Transverse colon (tissue), 4 donors: ENCODE results near the gene SLC35F4.

Experiments used
- EP300 ChIP-seq: sonication (generic); formaldehyde crosslinking; IDR thresholded peaks from one replicate; pipeline ENCODE4 v1.6.1; 2017; ENCODE audit warnings: antibody characterized with exemption, low read depth
- POLR2A ChIP-seq: fragments of 450-650 bp; IDR thresholded peaks from one replicate; pipeline ENCODE4 v1.6.1; 2016; ENCODE audit warnings: antibody characterized with exemption, mild to moderate bottlenecking, moderate library complexity
- POLR2AphosphoS5 ChIP-seq, 3 donors: sonication (generic); formaldehyde crosslinking; IDR thresholded peaks; one replicate each; pipeline ENCODE4 v1.6.1; 2016; ENCODE audit warnings: antibody characterized with exemption in 3 of 3
- TF ChIP-seq, protein P1 (sequence below), 5 experiments: fragments of 200-600 bp in 3 of 5; fragments of 450-650 bp in 2 of 5; sonication (generic) in 3 of 5; IDR thresholded peaks; 1 replicate in 2 of 5; 2 replicates in 3 of 5; pipeline ENCODE4 v1.5.1; 2016 to 2017; ENCODE audit warnings: antibody characterized with exemption in 5 of 5, inconsistent platforms in 3 of 5, mild to moderate bottlenecking in 2 of 5, moderate library complexity in 1 of 5

DNA sequence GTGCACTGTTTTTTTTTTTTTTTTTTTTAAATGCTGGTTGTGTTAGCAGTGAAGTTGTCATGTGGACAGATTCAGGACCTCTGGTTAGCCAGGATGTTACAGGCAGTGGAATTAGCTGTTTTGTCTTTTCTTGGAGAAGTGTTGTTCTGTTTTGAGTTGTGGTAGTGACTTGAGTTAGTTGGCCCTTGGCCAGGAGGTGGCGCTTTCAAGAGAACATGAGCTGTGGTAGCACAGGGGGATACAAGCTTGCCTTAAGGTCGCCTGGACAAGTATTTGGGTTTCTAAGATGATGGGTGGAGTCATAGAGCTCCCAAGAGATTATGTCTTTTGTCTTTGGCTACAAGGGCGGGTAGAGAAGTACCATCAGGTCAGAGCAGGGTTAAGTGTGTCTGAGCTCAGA, 338.9 kb downstream of the SLC35F4 start:
- TF ChIP-seq POLR2AphosphoS5 (IDR thresholded peaks at IDR 0.05), result no peak
- TF ChIP-seq, protein P1, sequence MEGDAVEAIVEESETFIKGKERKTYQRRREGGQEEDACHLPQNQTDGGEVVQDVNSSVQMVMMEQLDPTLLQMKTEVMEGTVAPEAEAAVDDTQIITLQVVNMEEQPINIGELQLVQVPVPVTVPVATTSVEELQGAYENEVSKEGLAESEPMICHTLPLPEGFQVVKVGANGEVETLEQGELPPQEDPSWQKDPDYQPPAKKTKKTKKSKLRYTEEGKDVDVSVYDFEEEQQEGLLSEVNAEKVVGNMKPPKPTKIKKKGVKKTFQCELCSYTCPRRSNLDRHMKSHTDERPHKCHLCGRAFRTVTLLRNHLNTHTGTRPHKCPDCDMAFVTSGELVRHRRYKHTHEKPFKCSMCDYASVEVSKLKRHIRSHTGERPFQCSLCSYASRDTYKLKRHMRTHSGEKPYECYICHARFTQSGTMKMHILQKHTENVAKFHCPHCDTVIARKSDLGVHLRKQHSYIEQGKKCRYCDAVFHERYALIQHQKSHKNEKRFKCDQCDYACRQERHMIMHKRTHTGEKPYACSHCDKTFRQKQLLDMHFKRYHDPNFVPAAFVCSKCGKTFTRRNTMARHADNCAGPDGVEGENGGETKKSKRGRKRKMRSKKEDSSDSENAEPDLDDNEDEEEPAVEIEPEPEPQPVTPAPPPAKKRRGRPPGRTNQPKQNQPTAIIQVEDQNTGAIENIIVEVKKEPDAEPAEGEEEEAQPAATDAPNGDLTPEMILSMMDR (IDR thresholded peaks at IDR 0.05), result no peak
- no peak for TF ChIP-seq POLR2A
- no peak for TF ChIP-seq EP300
